ENCODE data around the gene CCDC85A. TPM values are rescaled to one million over a fixed set of nuclear protein-coding genes. Genes with fewer than 3 reads are reported as not detected.

CCDC85A gene
- total and polyA plus RNA-seq, 4 donors = 1.7 to 10.5 (median 6.6) TPM

DNA sequence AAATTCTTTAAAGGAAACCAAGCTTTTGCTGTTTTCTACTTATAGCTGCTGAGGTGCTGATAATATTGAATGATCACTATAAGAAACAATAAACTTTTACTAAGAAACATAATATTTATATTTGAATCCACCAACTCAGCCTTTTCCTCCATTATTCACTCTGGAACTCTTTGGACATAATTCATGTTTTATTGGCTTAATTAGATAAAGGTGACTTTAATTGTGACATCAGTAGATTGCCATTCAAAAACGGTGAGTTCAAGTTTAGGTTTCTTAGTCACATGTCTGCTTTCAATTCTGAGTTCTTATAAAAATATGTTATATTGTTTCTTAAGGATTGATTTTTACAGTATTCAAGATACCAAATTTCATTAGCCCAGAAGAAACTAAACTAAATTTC lies 24.0 kb downstream of the CCDC85A start:
- no peak for TF ChIP-seq CTCF (IDR thresholded peaks at IDR 0.05; ENCODE audit: control extremely low read depth, extremely low read depth)
- no peaks in the 10 kb centered on the region for H3K36me3 ChIP-seq (ENCODE audit: control insufficient read depth in 4 of 4, insufficient read depth in 4 of 4, low read length in 4 of 4)

GRCh38 chr2:56208380-56208779 lies 24.6 kb downstream of the CCDC85A start:
- Histone ChIP-seq H3K9ac (ENCODE audit: insufficient read depth in 1 of 2, low read length in 2 of 2) (no peak overlapping the region), H3K9me3 (ENCODE audit: control insufficient read depth in 4 of 4, insufficient read depth in 3 of 4, low read length in 3 of 4) (no peaks in the 10 kb centered on the region), H3K27me3 (ENCODE audit: control insufficient read depth in 3 of 3, insufficient read depth in 3 of 3, low read length in 2 of 3) (no peaks in the 10 kb centered on the region), H3K27ac (ENCODE audit: low read depth in 1 of 2, low read length in 1 of 2) (no peak overlapping the region), H3K36me3 (ENCODE audit: control insufficient read depth in 4 of 4, insufficient read depth in 4 of 4, low read length in 4 of 4) (no peaks in the 10 kb centered on the region), H3K4me3 (no peak overlapping the region), H3K4me1 (ENCODE audit: control insufficient read depth in 5 of 5, insufficient read depth in 5 of 5, low read length in 5 of 5) (peaks cover 0 to 4% (median 0%) of the 10 kb centered on the region in 5 donors)
- 88 to 94% methylated on average over 1 of the region's 1 CpG for WGBS, 2 donors
- ATAC-seq (ENCODE audit: insufficient read depth, low FRiP score) (no peak), DNase-seq (no peak)
- TF ChIP-seq CTCF (IDR thresholded peaks at IDR 0.05; ENCODE audit: control extremely low read depth, extremely low read depth) = no peak

More for the DNA sequence above, 24.0 kb downstream of the CCDC85A start:
- no peak overlapping the region for H3K9ac ChIP-seq (ENCODE audit: insufficient read depth in 1 of 2, low read length in 2 of 2)
- ATAC-seq (ENCODE audit: insufficient read depth, low FRiP score) = no peak
- no peak overlapping the region for H3K4me3 ChIP-seq
- 82 to 94% methylated on average over 1 of the region's 1 CpG for WGBS, 2 donors
- no peak overlapping the region for H3K27ac ChIP-seq (ENCODE audit: low read depth in 1 of 2, low read length in 1 of 2)
- no peaks in the 10 kb centered on the region for H3K9me3 ChIP-seq (ENCODE audit: control insufficient read depth in 4 of 4, insufficient read depth in 3 of 4, low read length in 3 of 4)
- DNase-seq = no peak
- no peaks in the 10 kb centered on the region for H3K27me3 ChIP-seq (ENCODE audit: control insufficient read depth in 3 of 3, insufficient read depth in 3 of 3, low read length in 2 of 3)
- peaks cover 0 to 4% (median 0%) of the 10 kb centered on the region in 5 donors for H3K4me1 ChIP-seq (ENCODE audit: control insufficient read depth in 5 of 5, insufficient read depth in 5 of 5, low read length in 5 of 5)

GRCh38 chr2:56209701-56210100 lies 25.9 kb downstream of the CCDC85A start:
- Histone ChIP-seq H3K4me3 (no peak overlapping the region), H3K36me3 (ENCODE audit: control insufficient read depth in 4 of 4, insufficient read depth in 4 of 4, low read length in 4 of 4) (no peaks in the 10 kb centered on the region), H3K9ac (ENCODE audit: insufficient read depth in 1 of 2, low read length in 2 of 2) (no peak overlapping the region), H3K27me3 (ENCODE audit: control insufficient read depth in 3 of 3, insufficient read depth in 3 of 3, low read length in 2 of 3) (no peaks in the 10 kb centered on the region), H3K4me1 (ENCODE audit: control insufficient read depth in 5 of 5, insufficient read depth in 5 of 5, low read length in 5 of 5) (peaks cover 0 to 4% (median 0%) of the 10 kb centered on the region in 5 donors), H3K9me3 (ENCODE audit: control insufficient read depth in 4 of 4, insufficient read depth in 3 of 4, low read length in 3 of 4) (no peaks in the 10 kb centered on the region), H3K27ac (ENCODE audit: low read depth in 1 of 2, low read length in 1 of 2) (no peak overlapping the region)
- DNase-seq = no peak
- no peak for ATAC-seq (ENCODE audit: insufficient read depth, low FRiP score)
- 82 to 85% methylated on average over 1 of the region's 1 CpG for WGBS, 2 donors
- no peak for TF ChIP-seq CTCF (IDR thresholded peaks at IDR 0.05; ENCODE audit: control extremely low read depth, extremely low read depth)

GRCh38 chr2:56210291-56210690 lies 26.5 kb downstream of the CCDC85A start:
- Histone ChIP-seq H3K27ac (ENCODE audit: low read depth in 1 of 2, low read length in 1 of 2) (no peak overlapping the region), H3K27me3 (ENCODE audit: control insufficient read depth in 3 of 3, insufficient read depth in 3 of 3, low read length in 2 of 3) (no peaks in the 10 kb centered on the region), H3K4me3 (no peak overlapping the region), H3K36me3 (ENCODE audit: control insufficient read depth in 4 of 4, insufficient read depth in 4 of 4, low read length in 4 of 4) (no peaks in the 10 kb centered on the region), H3K9me3 (ENCODE audit: control insufficient read depth in 4 of 4, insufficient read depth in 3 of 4, low read length in 3 of 4) (no peaks in the 10 kb centered on the region), H3K9ac (ENCODE audit: insufficient read depth in 1 of 2, low read length in 2 of 2) (no peak overlapping the region), H3K4me1 (ENCODE audit: control insufficient read depth in 5 of 5, insufficient read depth in 5 of 5, low read length in 5 of 5) (peaks cover 0 to 4% (median 0%) of the 10 kb centered on the region in 5 donors)
- no peak for TF ChIP-seq CTCF (IDR thresholded peaks at IDR 0.05; ENCODE audit: control extremely low read depth, extremely low read depth)
- DNase-seq (no peak), ATAC-seq (ENCODE audit: insufficient read depth, low FRiP score) (no peak)
- WGBS, 2 donors = 92 to 93% methylated on average over 3 of the region's 3 CpGs

Measured in lung (tissue), 12 donors.